ENCODE measurements around the gene TBPL1.

DNA sequence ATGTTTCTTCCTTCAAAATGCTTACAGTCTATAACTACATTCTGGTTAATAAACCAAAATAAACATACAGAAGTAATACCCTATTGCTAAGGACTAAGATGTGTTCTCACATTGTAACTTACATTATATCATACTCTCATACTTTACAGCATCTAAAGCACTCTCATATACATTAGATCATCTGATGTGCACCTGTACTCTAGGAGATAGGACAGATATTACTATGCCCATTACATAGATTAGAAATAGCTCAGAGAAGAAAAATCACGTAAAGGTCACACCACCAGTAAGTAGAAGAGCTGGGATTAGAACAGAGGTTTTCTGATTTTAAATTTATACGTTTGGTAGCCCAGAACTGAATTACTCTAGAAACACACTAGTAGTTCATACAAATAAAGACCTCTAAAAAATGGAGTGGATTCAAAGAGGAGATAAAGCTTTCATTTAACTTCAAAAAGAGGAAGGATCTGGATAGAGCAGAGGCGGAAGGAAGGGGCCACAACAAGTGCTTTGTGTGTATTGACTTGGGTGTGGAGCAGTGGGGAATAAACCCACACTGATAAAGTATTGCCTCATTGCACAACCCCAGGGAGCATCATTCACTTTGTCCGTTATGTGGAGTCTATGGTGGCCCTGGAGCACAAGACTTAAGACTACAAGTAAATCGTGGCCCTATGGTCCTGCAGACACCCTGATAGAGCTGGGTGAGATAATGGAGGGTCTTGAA is 68.5 kb downstream of the TBPL1 start:
- TF ChIP-seq EZH2 (IDR thresholded peaks at IDR 0.05; ENCODE audit: low read length), result no peak
- no peak for TF ChIP-seq CTCF (optimal IDR thresholded peaks at IDR 0.05 in 1 of 3, IDR thresholded peaks at IDR 0.05 in 1 of 3, conservative IDR thresholded peaks at IDR 0.05 in 1 of 3; ENCODE audit: extremely low read depth in 1 of 3, insufficient read depth in 2 of 3, low read length in 3 of 3)
